ENCODE results near the gene ADORA1. TPM values are rescaled to one million over a fixed set of nuclear protein-coding genes. Genes with fewer than 3 reads are reported as not detected.

Gene ADORA1
- total and polyA plus RNA-seq, 4 donors: 0.71 to 2.5 TPM; not detected in 2

DNA sequence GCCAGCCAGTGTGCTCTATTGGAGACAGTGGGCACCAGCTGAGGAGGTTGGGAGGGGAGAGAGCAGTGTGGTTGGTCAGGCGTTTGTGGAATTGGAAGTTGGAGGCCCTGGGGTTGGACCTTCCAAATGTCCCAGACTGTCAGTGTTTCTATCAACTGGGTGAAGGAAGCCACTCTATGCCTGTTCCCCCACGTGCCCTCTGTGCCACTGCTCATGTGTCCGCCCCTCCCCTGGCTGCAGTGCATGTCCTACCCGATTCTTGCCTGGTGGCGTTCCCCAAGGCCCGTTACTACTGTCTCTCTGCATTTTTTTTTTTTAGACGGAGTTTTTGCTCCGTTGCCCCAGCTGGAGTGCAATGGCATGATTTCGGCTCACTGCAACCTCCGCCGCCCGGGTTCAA, 21.1 kb downstream of the ADORA1 start:
- Histone ChIP-seq H3K4me3 (ENCODE audit: low read length in 2 of 2) (no peak overlapping the region), H3K36me3 (ENCODE audit: control insufficient read depth in 1 of 2, insufficient read depth in 2 of 2, low read length in 1 of 2) (no peaks in the 10 kb centered on the region), H3K27ac (ENCODE audit: low read depth in 1 of 2, low read length in 2 of 2) (no peak overlapping the region), H3K27me3 (ENCODE audit: control insufficient read depth in 1 of 2, insufficient read depth in 2 of 2, low read length in 1 of 2) (no peaks in the 10 kb centered on the region), H3K4me1 (ENCODE audit: control insufficient read depth in 1 of 2, insufficient read depth in 2 of 2, low read length in 2 of 2) (no peaks in the 10 kb centered on the region), H3K9me3 (ENCODE audit: control insufficient read depth, low read length) (no peaks in the 10 kb centered on the region)
- WGBS, 2 donors: 90 to 94% methylated on average over 12 of the region's 12 CpGs
- ATAC-seq (ENCODE audit: low FRiP score) (no peak), DNase-seq (no peak)
- intact Hi-C loops (cut with DNase I): no loop called here

DNA sequence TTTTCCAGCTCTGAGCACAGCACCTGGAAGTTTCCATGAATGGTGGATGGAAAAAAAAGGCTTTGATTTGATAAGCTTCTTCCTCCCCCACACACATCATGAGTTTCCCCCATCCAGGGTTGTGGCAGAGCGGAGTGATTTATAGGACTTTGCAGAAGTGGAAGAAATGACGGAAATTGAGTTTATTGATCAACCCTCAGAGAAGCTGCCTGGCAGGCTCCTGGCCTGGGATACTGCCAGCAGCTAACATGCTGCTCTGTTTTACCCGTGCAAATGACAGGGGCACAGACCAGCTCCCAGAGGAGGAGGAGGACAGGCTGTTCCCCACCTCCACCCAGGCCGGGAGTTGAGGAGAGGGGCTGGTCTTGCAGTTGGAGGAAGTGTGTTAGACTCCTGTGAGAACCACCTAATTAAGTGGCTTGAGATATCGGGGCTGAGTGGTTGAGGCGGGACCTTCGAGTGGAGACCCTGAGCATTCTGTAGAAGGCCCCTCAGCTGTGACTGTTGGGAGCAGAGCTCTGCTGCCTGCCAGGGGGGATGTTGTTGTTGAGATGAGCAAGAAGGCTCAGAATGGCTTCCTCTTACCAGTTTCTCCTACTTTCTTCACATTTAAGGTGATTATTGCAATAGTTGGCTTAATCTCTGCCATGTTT, 21.8 kb downstream of the ADORA1 start:
- no peak for ATAC-seq (ENCODE audit: low FRiP score)
- Histone ChIP-seq H3K4me3 (ENCODE audit: low read length in 2 of 2) (no peak overlapping the region), H3K27me3 (ENCODE audit: control insufficient read depth in 1 of 2, insufficient read depth in 2 of 2, low read length in 1 of 2) (no peaks in the 10 kb centered on the region), H3K4me1 (ENCODE audit: control insufficient read depth in 1 of 2, insufficient read depth in 2 of 2, low read length in 2 of 2) (no peaks in the 10 kb centered on the region), H3K36me3 (ENCODE audit: control insufficient read depth in 1 of 2, insufficient read depth in 2 of 2, low read length in 1 of 2) (no peaks in the 10 kb centered on the region), H3K9me3 (ENCODE audit: control insufficient read depth, low read length) (no peaks in the 10 kb centered on the region), H3K27ac (ENCODE audit: low read depth in 1 of 2, low read length in 2 of 2) (no peak overlapping the region)
- WGBS, 2 donors: 75 to 81% methylated on average over 7 of the region's 7 CpGs
- DNase-seq: no peak
- intact Hi-C loops (cut with DNase I): no loop called here

DNA sequence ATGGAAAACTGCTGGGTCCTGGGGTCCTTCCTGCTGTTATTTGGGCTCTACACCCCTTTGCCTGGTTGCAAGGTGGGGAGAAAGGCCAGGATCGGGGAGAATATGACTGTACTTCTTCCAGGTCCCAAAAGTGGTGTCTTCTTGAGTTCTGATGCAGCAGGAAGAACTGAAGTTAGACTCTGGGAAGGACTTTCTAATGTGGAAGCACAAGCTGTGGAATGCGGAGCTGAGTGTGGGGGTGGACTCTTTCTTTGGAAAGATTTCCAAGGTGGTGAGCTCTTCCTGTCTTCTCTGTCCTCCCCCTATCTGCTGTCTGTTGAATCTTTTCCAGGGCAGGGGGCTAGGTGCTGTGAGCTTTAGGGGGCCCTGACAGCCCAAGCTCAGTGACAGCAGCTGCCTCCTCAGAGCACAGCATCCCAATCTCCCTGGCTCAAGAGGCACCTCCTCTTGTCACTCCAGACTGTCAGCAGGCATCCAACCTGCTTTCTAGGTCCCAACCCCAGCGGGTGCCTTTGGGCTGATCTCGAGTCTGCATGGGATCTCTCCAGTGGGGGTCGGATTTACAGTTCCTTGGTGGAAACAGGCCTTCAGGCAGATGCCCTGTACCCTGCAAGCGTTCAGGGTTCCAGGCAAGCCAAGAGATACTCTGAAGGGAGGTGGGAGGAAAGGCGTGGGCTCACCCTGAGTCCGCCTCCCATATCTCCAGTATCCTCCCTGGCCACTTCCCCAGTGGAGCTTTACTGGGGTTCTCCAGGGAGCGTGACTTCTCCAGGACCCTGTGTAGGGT, 23.2 kb downstream of the ADORA1 start:
- intact Hi-C loops (cut with DNase I): no loop called here
- Histone ChIP-seq H3K27ac (ENCODE audit: low read depth in 1 of 2, low read length in 2 of 2) (no peak overlapping the region), H3K36me3 (ENCODE audit: control insufficient read depth in 1 of 2, insufficient read depth in 2 of 2, low read length in 1 of 2) (no peaks in the 10 kb centered on the region), H3K27me3 (ENCODE audit: control insufficient read depth in 1 of 2, insufficient read depth in 2 of 2, low read length in 1 of 2) (no peaks in the 10 kb centered on the region), H3K4me1 (ENCODE audit: control insufficient read depth in 1 of 2, insufficient read depth in 2 of 2, low read length in 2 of 2) (no peaks in the 10 kb centered on the region), H3K4me3 (ENCODE audit: low read length in 2 of 2) (no peak overlapping the region), H3K9me3 (ENCODE audit: control insufficient read depth, low read length) (no peaks in the 10 kb centered on the region)
- DNase-seq (no peak), ATAC-seq (ENCODE audit: low FRiP score) (no peak)
- WGBS, 2 donors: 72 to 81% methylated on average over 9 of the region's 9 CpGs

GRCh38 chr1:203151362-203152157, 24.0 kb downstream of the ADORA1 start:
- ATAC-seq (ENCODE audit: low FRiP score) (no peak), DNase-seq (no peak)
- Histone ChIP-seq H3K4me1 (ENCODE audit: control insufficient read depth in 1 of 2, insufficient read depth in 2 of 2, low read length in 2 of 2) (no peaks in the 10 kb centered on the region), H3K27ac (ENCODE audit: low read depth in 1 of 2, low read length in 2 of 2) (no peak overlapping the region), H3K9me3 (ENCODE audit: control insufficient read depth, low read length) (no peaks in the 10 kb centered on the region), H3K4me3 (ENCODE audit: low read length in 2 of 2) (no peak overlapping the region), H3K36me3 (ENCODE audit: control insufficient read depth in 1 of 2, insufficient read depth in 2 of 2, low read length in 1 of 2) (no peaks in the 10 kb centered on the region), H3K27me3 (ENCODE audit: control insufficient read depth in 1 of 2, insufficient read depth in 2 of 2, low read length in 1 of 2) (no peaks in the 10 kb centered on the region)
- 67 to 75% methylated on average over 9 of the region's 9 CpGs for WGBS, 2 donors
- intact Hi-C loops (cut with DNase I): no loop called here

DNA sequence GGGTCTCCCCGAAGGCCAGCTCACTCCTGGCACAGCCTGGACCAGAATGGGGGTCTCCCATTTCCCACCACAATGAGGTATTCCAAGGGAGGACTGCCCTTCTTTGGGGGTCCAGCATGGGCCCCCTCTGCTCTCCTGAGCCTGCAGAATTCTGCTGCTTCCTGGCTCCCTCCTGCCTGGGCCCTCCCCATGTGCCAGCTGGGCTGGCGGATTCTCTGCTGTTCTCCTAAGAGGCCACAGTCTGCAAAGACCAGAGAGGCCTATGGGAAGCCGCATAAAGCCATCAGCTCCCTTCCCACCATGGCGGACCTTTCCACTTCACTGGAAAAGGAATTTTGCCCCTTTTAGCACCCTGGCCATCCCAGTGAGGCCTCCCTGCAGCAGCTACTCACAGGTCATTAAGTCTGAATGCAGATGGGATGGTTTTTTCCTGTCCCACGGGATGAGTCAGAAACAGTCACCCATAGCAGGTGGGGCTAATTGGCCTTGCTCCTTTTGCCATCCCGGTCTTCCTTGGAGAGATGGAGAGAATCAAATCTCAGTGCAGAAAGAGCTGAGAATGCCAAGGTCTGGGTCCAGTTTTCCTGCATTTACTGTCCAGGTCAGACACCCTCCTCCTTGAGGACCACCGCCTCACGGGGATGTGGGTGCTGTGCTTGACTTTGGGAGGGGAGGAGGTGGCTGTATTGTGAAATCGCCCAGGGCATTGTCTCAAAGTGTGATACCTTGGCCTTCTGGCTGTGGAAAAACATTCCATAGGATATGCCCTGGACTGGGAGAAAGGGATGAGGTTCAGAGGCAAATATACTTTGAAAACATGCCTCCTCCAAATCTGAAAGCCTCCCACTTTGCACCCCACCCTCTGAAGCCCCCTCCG, 24.9 kb downstream of the ADORA1 start:
- H3K4me3 ChIP-seq (ENCODE audit: low read length in 2 of 2): no peak overlapping the region
- H3K27me3 ChIP-seq (ENCODE audit: control insufficient read depth in 1 of 2, insufficient read depth in 2 of 2, low read length in 1 of 2): no peaks in the 10 kb centered on the region
- no peak overlapping the region for H3K27ac ChIP-seq (ENCODE audit: low read depth in 1 of 2, low read length in 2 of 2)
- DNase-seq: no peak
- no peaks in the 10 kb centered on the region for H3K36me3 ChIP-seq (ENCODE audit: control insufficient read depth in 1 of 2, insufficient read depth in 2 of 2, low read length in 1 of 2)
- H3K9me3 ChIP-seq (ENCODE audit: control insufficient read depth, low read length): no peaks in the 10 kb centered on the region
- WGBS, 2 donors: 77 to 89% methylated on average over 9 to 10 of the region's 10 CpGs
- intact Hi-C loops (cut with DNase I): no loop called here
- ATAC-seq (ENCODE audit: low FRiP score): no peak
- H3K4me1 ChIP-seq (ENCODE audit: control insufficient read depth in 1 of 2, insufficient read depth in 2 of 2, low read length in 2 of 2): no peaks in the 10 kb centered on the region

GRCh38 chr1:203153051-203153988, 25.8 kb downstream of the ADORA1 start:
- WGBS, 2 donors: 89 to 92% methylated on average over 9 of the region's 9 CpGs
- no peak for ATAC-seq (ENCODE audit: low FRiP score)
- H3K4me1 ChIP-seq (ENCODE audit: control insufficient read depth in 1 of 2, insufficient read depth in 2 of 2, low read length in 2 of 2): no peaks in the 10 kb centered on the region
- intact Hi-C loops (cut with DNase I): no loop called here
- DNase-seq: no peak
- H3K36me3 ChIP-seq (ENCODE audit: control insufficient read depth in 1 of 2, insufficient read depth in 2 of 2, low read length in 1 of 2): no peaks in the 10 kb centered on the region
- H3K4me3 ChIP-seq (ENCODE audit: low read length in 2 of 2): no peak overlapping the region
- no peaks in the 10 kb centered on the region for H3K27me3 ChIP-seq (ENCODE audit: control insufficient read depth in 1 of 2, insufficient read depth in 2 of 2, low read length in 1 of 2)
- no peak overlapping the region for H3K27ac ChIP-seq (ENCODE audit: low read depth in 1 of 2, low read length in 2 of 2)
- no peaks in the 10 kb centered on the region for H3K9me3 ChIP-seq (ENCODE audit: control insufficient read depth, low read length)

DNA sequence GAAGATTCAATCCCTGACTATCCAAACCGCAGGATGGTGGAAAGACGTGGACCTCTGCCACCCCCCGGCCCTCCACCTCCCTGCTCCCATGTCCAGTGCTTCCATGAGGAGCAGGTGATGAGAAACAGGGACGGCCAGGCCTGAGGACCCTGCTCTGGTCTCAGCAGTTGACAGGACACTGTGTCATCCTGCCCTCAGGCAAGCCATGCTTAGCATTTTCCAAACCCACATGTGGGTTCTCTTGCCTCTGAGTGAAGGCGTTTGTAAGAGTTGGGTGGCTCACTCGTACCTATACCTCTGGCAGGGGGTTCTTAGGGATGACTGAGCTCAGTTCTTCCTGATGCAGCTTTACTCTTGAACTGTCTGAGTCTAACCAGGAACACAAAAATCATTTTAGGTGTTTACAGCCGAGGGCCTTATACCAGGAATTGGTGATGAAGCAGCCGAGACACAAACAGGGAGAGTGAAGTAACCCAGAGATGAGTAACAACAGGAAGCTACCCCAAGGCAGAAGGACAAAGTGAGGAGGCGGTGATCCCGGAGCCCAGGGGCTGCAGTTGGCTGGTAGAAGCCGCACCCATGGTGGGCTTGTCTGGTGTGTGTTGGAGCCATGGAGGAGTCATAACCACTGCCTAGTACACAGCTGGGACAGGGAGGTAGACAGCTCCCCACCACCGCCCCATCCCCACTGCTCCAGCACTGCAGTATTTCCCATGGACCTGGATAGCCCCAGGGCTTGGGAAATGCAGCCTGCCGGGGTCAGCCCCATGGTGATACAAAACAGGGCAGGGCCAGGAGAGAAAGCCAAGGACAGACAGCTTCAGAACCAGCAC, 26.7 kb downstream of the ADORA1 start:
- Histone ChIP-seq H3K4me3 (ENCODE audit: low read length in 2 of 2) (no peak overlapping the region), H3K27ac (ENCODE audit: low read depth in 1 of 2, low read length in 2 of 2) (no peak overlapping the region), H3K27me3 (ENCODE audit: control insufficient read depth in 1 of 2, insufficient read depth in 2 of 2, low read length in 1 of 2) (no peaks in the 10 kb centered on the region), H3K36me3 (ENCODE audit: control insufficient read depth in 1 of 2, insufficient read depth in 2 of 2, low read length in 1 of 2) (no peaks in the 10 kb centered on the region), H3K9me3 (ENCODE audit: control insufficient read depth, low read length) (no peaks in the 10 kb centered on the region), H3K4me1 (ENCODE audit: control insufficient read depth in 1 of 2, insufficient read depth in 2 of 2, low read length in 2 of 2) (no peaks in the 10 kb centered on the region)
- WGBS, 2 donors: 88 to 92% methylated on average over 13 of the region's 13 CpGs
- ATAC-seq (ENCODE audit: low FRiP score) (no peak), DNase-seq (no peak)
- intact Hi-C loops (cut with DNase I): no loop called here

Data from aorta (tissue), 5 donors.